Stimulated activated CD8-positive, alpha-beta memory T cell treated with anti-CD3 and anti-CD28 coated beads, Interleukin-15, amount 100 ng/mL, for 1 hour (primary cell): ENCODE measurements around the gene MAPKBP1.
"Not testable (repeated sequence)": the region's sequence is repeated elsewhere in the genome, so short reads cannot be mapped to it uniquely, and the experiment has no call there.

Source experiments
- DNase-seq: peaks from one replicate; pipeline ENCODE4 v3.0.0-alpha.2; 2020; ENCODE audit warnings: low read depth

Gene MAPKBP1, protein sequence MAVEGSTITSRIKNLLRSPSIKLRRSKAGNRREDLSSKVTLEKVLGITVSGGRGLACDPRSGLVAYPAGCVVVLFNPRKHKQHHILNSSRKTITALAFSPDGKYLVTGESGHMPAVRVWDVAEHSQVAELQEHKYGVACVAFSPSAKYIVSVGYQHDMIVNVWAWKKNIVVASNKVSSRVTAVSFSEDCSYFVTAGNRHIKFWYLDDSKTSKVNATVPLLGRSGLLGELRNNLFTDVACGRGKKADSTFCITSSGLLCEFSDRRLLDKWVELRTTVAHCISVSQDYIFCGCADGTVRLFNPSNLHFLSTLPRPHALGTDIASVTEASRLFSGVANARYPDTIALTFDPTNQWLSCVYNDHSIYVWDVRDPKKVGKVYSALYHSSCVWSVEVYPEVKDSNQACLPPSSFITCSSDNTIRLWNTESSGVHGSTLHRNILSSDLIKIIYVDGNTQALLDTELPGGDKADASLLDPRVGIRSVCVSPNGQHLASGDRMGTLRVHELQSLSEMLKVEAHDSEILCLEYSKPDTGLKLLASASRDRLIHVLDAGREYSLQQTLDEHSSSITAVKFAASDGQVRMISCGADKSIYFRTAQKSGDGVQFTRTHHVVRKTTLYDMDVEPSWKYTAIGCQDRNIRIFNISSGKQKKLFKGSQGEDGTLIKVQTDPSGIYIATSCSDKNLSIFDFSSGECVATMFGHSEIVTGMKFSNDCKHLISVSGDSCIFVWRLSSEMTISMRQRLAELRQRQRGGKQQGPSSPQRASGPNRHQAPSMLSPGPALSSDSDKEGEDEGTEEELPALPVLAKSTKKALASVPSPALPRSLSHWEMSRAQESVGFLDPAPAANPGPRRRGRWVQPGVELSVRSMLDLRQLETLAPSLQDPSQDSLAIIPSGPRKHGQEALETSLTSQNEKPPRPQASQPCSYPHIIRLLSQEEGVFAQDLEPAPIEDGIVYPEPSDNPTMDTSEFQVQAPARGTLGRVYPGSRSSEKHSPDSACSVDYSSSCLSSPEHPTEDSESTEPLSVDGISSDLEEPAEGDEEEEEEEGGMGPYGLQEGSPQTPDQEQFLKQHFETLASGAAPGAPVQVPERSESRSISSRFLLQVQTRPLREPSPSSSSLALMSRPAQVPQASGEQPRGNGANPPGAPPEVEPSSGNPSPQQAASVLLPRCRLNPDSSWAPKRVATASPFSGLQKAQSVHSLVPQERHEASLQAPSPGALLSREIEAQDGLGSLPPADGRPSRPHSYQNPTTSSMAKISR (N-terminal part only)

DNA sequence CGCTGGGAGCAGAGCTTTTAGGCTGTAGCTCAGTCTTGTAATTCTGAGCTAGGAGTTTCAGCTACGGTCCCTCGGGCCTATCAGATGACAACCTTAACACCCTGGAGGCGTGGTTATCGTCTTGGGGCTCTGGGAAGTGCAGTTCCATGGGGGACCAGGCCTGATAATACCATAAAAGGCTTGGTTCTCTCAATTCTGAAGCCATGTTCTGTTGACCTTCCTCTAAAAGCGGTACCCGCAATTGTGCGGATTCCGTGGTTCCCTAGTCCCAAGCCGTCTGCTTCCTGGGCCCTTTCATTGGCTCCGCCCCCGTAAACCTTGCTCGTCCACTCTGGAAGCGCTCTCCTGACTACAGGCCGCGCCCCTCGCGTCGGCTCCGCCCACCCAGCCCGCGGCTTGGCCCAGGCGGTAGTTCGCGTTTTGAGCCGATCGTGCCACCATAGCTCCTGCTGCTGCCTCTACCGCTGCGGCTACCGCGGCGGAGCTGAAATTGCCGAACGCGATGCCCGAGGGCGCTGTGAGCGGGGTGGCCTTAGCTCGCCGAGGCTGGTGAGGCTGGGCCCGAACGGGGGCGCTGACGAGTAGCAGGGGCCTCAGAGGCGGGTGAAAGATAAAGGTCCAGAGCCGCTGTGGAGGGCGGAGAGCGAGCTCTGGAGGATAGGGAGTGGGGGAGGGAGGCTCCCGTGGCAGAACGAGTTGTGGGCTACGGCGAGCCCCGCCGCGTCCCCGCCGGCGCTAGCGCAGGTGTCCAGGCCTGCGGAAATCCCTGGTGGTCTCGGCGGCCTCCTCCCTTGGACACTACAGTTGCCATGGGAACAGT lies at the start of gene MAPKBP1:
TSS of gene MAPKBP1 (plus strand) at position 423 of the 820 bp plus-strand sequence. CDS start 792 bp downstream, outside the sequence.
- peak; percentile 91 for DNase-seq

DNA sequence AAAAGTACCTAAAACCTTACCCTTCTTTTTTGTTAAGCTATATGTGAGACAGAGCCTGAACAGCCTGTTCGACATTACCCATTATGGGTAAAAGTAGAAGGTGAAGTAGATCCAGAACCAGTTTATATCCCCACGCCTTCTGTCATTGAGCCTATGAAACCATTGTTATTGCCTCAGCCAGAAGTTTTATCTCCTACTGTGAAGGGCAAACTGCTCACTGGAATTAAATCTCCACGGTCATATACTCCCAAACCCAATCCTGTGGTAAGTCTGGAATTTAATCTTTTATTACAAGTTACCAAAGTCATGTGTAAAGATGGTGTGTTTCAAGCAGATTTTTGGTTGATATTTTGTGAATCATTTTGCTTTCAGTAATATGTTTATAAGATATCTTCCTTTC lies 47.1 kb upstream of the MAPKBP1 start:
- no peak for DNase-seq

DNA sequence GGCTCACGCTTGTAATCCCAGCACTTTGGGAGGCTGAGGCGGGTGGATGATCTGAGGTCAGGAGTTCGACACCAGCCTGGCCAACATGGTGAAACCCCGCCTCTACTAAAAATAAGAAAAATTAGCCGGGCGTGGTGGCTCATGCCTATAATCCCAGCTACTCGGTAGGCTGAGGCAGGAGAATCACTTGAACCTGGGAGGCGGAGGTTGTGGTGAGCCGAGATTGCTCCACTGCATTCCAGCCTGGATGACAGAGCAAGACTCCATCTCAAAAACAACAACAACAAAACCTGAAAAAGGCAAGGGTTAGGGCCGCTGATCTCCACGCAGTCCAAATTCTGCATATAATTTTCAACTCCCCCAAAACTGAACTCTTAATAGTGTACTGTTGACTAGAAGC lies 46.2 kb upstream of the MAPKBP1 start:
- not testable (repeated sequence) for DNase-seq

DNA sequence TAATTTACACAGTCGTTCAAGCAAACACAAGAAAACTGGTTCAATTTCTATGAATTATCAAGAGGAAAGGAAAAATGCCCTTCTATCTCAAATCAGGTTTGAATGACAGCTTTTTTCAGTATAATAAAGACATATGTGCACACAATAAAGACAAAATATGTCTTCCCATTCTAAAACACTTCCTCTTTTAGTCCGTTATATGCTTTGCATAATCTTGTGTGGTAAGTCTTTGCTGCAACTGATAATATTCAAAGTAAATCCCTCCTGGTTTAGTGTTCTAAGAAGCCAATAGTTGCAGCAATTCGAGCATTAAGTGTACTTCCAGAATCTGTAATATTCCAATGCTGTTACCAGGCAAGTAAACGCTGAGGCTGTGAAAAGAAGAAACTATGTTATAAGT lies 43.7 kb upstream of the MAPKBP1 start:
- no peak for DNase-seq

DNA sequence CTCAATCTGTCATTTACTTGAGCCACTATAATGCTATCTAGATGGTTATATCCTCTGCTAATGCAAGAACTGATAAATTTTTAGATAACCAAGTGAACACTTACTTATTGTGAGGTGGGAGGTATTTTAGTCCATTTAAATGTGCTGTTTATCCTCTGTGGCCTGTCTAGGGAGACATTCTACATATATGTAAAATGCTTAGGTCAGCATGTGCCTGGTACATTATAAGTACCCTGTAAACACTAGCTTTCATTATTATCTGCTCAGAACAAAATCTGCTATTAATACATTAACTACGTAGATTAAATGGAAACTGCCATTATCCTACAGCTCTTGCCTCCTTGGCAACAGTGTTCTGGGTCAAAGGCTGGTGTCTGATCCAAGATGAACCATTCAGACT lies 41.8 kb upstream of the MAPKBP1 start:
- no peak for DNase-seq

DNA sequence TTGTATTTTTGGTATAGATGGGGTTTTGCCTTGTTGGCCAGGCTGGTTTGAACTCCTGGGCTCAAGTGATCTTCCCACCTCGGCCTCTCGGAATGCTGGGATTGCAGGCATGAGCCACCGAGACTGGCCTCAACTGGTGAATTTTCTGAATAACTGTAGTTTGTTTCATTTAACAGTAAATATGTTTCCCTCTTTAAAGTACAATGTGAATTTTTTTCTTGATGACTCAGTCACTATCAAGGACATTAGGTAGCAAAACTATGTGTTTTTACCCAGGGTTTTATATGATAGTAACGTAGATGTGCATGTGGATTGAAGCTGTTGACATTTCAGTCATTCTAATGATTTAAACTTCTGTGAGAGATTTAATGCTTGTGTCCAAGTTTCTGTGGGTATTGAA lies 40.2 kb upstream of the MAPKBP1 start:
- no peak for DNase-seq

DNA sequence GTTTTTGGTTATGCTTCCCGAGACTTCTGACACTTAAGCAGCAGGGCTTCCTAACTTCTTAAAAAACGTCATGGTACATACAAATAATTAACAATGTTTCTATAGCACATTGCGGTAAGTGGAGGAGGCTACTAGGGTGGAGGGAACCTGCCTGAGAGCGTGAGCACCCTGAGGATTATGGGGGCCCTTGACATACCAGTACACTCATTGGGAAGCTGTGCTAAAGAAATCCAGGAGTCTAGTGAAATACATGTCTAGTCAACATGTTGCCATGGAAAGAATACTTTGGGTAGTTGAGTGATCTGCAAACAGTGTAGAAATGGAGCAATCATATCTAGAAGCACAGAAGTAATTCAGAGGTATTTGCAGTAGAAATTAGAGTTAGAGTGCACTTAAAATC lies 39.2 kb upstream of the MAPKBP1 start:
- no peak for DNase-seq

DNA sequence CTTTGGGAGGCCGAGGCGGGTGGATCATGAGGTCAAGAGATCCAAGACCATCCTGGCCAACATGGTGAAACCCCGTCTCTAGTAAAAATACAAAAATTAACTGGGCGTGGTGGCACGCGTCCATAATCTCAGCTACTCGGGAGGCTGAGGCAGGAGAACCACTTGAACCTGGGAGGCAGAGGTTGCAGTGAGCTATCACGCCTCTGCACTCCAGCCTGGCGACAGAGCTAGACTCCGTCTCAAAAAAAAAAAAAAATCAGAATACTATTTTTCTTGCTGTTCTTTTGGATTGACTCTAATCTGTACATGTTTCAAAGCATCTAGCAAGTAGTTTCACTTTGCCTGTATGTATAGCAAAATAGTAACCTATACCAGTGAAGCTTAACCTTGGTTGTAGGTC lies 38.8 kb upstream of the MAPKBP1 start:
- not testable (repeated sequence) for DNase-seq

DNA sequence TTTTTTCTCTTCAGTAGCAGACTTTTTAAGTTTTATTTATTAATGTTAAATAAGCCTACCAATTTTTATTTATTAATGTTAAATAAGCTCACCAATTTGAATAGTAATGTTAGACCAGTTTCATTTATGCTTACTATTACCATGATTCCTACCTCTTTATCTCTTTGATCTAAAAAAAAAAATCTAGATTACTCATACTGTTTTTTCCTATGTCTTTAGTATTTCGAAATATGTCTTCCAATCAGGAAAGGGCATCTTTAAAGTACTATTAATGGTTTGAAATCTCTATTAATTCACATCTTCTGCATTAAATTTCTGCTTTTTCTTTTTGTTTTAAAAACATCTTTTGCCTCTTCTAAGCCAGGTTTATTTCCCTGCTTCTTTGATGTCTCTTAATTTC lies 27.5 kb upstream of the MAPKBP1 start:
- no peak for DNase-seq

DNA sequence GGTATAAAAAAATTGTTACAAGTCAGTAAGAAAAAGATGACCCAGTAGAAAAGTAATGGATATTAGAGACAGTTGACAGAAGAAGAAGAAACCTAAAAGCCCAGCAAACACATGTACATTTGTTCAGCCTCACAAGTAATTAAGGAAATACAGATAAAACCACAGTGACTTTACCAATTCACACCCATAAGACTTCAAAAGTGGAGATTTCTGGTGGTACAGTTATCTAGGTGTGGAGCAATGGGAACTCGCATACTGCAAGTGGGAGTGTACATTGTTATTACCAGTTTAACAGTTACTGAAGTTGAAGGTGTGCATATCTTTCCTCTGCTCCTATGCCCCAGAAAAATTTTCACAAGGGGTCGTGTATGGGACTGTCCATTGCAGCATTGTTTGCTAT lies 18.1 kb upstream of the MAPKBP1 start:
- no peak for DNase-seq

DNA sequence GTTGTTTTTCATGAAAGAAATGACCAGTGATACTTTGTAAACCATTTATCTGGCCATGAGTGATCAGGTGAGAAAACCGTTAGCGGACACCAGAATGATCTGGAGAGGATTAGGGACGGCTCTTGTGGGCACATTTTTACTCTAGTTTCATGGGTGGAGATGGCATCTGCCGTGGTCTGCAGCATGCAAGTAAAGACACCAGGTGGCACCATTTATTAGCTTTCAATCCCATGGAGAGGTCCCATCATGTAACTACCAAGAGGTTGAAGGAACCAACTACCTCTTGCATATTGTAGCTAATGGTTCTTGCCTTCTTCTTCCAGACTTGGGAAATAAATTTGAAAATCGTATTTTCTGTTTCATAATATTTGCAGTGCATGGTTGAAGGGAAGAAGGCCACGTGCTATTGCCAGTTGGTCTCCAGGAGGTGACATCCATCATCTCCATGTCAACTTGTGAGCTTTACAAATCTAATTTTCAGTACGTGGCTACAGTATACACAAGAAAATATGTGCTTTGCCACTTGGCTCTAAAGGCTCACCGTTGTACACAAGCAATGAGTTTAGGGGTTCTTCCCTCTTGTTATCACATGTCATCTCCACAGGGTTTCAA lies 1.5 kb upstream of the MAPKBP1 start:
- DNase-seq = peak; percentile 20

DNA sequence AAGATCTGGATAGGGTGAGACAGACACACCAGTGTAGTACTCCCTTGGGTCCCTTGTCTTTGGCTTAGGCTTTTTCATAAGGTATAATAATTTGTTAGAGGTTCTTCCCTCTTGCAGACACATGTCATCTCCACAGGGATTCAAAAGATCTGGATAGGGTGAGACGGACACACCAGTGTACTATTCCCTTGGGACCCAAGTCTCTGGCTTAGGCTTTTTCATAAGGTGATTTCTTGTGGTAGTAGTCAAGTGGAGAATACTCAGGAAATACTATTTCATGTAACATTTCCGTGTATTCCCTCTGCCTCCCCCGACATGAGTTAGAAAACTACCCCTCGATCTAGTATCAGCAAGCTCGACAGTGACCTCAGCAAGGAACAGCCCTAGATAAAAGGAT lies 954 bp upstream of the MAPKBP1 start:
- no peak for DNase-seq

DNA sequence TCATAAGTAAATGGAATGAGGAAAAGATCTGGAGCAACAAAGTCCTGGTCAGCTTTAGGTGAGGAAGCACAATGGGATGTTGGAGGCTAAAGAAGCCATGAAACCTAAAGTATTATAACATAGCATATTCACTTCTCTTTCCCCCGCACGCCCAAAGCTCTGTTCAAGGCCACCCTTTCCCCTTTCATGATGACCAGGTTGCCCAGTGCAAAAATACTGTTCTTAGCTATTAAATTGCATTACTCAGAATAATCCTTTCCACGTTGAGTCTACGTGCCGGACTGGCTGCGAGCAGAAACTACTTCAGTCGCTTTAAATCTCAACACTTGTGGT lies 589 bp upstream of the MAPKBP1 start:
- no peak for DNase-seq

DNA sequence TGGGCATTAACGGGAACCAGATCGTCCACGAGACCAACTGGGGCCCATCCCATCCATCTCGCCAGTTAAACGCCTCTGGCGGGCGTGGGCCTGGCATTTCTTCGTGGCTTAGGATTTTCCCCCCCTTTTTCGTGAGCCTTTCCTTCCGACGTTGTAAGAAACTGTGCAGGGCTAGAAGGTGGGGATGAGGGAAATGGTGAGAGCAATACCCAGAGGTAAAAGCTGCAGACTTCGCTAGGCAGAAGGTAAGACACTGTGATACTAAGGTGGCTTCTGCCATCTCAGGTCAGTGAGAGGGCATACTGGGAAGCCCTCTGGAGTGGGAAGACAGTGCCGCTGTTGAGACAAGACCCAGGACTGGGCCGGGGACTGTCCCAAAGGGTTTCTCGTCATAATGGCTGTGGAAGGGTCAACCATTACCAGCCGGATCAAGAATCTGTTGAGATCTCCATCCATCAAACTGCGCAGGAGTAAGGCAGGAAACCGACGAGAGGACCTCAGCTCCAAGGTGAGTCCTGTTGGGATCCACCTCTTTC lies 666 bp downstream of the MAPKBP1 start:
- DNase-seq = no peak

DNA sequence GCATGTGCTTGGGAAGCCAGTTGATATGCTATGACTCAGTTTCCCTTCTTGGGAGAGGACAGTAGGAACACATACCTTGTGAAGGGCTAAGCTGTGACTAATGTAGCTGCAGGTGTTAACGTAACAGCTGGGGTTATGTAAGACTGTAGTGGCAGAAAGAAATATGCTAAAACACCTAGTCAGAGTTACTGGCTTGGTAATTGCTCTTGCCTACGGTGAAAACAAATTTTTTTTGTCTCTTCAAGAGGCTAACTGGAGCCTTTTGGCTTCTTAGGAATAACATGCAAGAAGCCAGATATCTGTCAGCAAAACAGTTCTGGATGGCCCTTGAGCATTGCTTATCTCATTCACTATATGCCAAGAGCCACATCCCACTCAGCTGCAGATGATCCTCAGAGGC lies 1.4 kb downstream of the MAPKBP1 start:
- no peak for DNase-seq

DNA sequence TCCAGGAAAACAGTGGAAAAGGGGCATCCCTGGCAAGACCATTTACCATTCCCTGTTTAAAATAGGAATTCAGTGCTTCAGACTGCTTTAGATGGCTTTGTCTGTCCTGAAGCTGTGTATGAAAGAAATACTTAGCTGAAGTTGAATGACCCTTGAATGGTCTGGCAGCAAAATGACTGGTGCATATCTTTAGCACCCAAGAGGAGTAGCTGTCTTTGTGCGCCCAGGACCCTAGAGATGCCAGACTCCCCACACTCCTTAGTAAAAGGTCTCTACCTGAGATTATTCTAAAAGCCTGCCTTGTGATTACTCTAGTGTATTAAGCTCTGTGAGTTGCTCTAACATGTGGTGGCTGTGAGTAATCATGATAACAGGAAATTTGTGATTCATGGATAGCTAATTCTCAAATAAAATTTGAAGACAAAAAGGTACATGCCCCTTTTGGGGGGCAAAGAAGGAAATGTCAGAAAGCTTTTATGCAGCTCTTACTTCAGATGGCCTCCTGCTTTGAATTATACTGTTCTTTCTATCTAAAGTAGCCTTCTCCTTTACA lies 3.2 kb downstream of the MAPKBP1 start:
- DNase-seq = no peak

DNA sequence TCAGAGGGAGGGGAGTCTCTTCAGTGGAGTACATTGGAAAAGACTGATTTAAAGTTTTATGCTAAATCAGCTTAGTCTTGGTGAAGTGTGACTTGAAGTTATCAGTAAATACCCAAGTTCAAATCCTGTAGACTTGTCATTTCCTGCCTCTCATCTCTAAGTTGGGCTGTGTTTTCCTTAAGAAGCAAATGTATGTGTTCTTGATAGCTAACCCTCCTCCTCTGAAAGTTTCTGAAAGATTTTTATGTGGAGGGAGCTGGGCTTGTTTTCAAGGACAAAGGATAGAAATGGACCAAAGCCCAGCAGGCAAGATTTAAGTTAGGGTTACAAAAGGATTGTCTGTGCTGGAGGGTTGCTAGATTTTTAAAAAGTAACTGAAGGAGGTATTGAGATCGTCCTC lies 4.2 kb downstream of the MAPKBP1 start:
- DNase-seq = no peak

DNA sequence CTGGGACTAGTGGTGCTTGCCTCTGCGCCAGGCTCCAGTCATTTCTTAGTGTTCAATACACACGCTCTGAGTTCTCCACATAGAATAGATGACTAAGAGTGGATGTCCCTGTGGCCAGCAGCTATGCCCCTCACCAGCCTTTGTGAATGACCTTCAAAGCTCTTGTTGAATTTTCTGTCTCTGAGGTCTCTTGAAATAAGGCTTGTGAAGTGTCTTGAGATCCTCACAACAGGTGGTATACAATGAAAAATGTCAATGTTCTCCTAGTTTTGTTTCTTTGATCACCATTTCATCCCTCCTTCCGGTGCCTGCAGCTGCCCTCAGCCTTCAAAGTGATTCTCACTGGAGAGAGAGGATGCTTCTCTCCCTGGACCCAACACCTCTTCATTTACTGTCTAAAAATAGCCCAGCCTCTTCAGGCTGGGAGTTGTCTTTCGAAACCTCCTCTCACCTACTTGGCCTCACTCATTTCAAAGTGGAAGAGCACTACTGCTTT lies 5.4 kb downstream of the MAPKBP1 start:
- no peak for DNase-seq

DNA sequence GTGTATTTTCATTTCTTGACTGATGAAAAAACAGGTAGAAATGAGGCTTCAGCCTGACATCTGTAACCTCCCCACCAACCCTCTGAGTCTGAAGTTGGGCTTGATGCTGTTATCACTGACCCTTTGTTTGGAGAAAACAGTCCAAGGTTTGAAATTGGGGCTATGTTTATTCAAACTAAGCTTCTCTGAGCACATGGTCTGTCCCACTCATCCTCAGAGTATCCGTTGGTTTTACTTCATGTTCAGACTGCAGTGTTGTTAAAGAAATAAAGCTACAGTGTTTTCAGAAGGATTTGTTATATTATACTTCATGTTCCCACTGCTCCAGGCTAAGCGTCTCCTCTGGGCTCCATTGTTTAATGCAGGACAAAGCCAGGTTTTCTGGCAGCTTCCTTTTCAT lies 6.0 kb downstream of the MAPKBP1 start:
- DNase-seq = no peak

DNA sequence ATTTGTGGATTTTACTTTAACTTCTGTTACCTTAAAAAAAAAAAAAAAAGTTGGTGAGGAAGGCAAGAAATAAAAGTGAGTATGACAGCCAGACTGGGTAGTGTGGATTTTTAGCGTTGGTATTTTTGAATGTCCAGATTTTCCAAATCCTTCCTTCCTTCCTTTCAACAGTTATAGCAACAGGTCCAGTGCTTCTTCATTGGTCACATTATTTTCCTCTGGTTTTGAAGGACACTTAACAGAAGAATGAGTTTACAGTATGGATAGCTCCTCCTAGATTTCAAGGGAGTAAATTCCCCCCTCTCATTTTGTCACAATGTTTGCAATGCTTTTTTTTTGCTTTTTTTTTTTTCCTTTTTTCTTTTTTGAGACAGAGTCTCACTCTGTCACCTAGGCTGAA lies 6.4 kb downstream of the MAPKBP1 start:
- no peak for DNase-seq
